GM23248 (cell line): ENCODE data around the gene SLC34A1.

ENCODE experiments used
- EZH2 ChIP-seq: fragments of 200-600 bp; sonication (generic); IDR thresholded peaks from 2 replicates; pipeline ENCODE4 v1.6.1; 2018; ENCODE audit warnings: antibody characterized with exemption, mild to moderate bottlenecking; ENCODE audit not compliant: insufficient read depth, poor library complexity, severe bottlenecking
- EZH2phosphoT487 ChIP-seq: fragments of 200-600 bp; sonication (generic); IDR thresholded peaks from 2 replicates; pipeline ENCODE4 v1.6.1; 2018; ENCODE audit warnings: antibody characterized with exemption, moderate library complexity, mild to moderate bottlenecking, low read depth; ENCODE audit not compliant: insufficient read depth

- TF ChIP-seq EZH2phosphoT487 (no peak), EZH2 (no peak)
Measured at GRCh38 chr5:177440211-177440989, 56.2 kb downstream of the SLC34A1 start.
